22Rv1 (cell line): Measurements from ENCODE around the gene RGS7.

Experiments
- CTCF ChIP-seq: fragments of 450-650 bp; IDR thresholded peaks from 2 replicates; pipeline ENCODE4 v1.5.1; 2017; ENCODE audit warnings: mild to moderate bottlenecking
- ZFX ChIP-seq: fragments of 450-650 bp; IDR thresholded peaks from 2 replicates; pipeline ENCODE4 v1.6.1; 2017; ENCODE audit warnings: antibody characterized with exemption, borderline replicate concordance

GRCh38 chr1:241074507-241074906, 282.5 kb downstream of the RGS7 start:
- TF ChIP-seq CTCF: no peak
- TF ChIP-seq ZFX: no peak
